NCI-H2227 (cell line): ENCODE data around the gene RBM38.
"Not testable (repeated sequence)": the region's sequence is repeated elsewhere in the genome, so short reads cannot be mapped to it uniquely, and the experiment has no call there.

Experiments used
- DNase-seq: peaks from one replicate; lab custom pipeline; 2025; ENCODE audit not compliant: unreplicated experiment; lab: John Stamatoyannopoulos, UW

RBM38 gene

GRCh38 chr20:57390604-57391438, at the start of gene RBM38:
TSS of gene RBM38 (plus strand) at chr20:57391396. CDS start at chr20:57391582, 186 bp downstream.
- peak; percentile 86 for DNase-seq

DNA sequence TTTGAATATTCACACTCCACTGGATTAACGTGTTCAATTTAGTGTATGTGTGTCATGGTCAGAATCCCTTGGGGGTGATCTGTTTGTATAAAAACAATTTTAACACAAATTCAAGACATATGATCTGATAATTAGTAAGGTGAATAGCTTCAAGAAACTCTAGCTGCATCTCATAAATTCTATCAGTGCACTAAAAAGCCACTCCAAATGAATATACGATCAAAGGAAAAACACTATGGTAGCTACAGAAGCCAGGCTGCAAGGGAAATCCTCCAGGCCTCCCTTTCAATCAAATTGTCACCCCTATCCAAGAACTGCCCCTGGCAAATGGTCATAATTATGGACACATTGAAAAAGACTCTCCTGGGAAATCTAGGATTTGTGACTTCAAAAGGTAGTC, 49.5 kb upstream of the RBM38 start:
- DNase-seq: no peak

- DNase-seq: no peak
Observed at GRCh38 chr20:57342829-57343228, 48.4 kb upstream of the RBM38 start.

DNA sequence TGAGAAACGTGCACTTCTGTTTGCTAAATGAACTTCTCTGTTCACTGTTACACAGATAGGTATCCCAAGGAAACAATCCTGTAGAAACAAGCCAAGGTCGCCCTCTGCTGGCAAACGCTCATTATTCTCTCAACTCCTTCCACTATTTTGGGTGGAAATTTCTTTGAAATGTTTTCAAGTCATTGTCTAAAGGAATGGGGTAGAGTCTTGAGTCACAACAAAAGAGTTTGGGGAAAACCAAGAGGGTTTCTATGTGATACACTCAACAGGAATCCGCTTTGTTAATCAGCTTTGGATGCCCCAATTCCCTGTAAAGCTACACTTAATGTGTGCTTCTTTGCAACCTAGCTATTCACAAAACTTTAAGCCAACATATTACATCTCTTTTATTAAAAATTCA, 44.7 kb upstream of the RBM38 start:
- DNase-seq: peak; percentile 73

DNA sequence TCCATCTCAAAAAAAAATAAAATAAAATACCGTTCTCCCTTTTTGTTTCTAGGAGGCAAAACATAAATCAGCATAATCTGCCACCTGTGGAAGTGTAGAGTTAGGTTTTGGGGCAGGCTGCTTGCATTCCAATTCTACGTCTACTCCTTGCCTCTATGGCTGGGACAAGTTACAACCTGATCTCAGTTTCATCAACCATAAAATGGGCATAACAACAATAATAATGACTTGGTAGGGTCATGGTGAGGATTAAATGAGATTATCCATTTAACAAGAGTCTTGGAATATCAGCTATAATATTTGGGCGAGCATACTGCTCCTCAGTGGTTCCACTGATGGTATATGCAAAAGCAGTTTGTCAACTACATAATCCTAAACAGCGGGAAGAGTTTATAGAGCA, 43.8 kb upstream of the RBM38 start:
- DNase-seq: no peak

GRCh38 chr20:57348200-57348921, 42.8 kb upstream of the RBM38 start:
- DNase-seq: not testable (repeated sequence)

- DNase-seq: not testable (repeated sequence)
Observed at GRCh38 chr20:57348922-57349574, 42.1 kb upstream of the RBM38 start.

- no peak for DNase-seq
Observed at GRCh38 chr20:57350081-57350710, 41.0 kb upstream of the RBM38 start.

- not testable (repeated sequence) for DNase-seq
Observed at GRCh38 chr20:57350726-57351041, 40.5 kb upstream of the RBM38 start.

DNA sequence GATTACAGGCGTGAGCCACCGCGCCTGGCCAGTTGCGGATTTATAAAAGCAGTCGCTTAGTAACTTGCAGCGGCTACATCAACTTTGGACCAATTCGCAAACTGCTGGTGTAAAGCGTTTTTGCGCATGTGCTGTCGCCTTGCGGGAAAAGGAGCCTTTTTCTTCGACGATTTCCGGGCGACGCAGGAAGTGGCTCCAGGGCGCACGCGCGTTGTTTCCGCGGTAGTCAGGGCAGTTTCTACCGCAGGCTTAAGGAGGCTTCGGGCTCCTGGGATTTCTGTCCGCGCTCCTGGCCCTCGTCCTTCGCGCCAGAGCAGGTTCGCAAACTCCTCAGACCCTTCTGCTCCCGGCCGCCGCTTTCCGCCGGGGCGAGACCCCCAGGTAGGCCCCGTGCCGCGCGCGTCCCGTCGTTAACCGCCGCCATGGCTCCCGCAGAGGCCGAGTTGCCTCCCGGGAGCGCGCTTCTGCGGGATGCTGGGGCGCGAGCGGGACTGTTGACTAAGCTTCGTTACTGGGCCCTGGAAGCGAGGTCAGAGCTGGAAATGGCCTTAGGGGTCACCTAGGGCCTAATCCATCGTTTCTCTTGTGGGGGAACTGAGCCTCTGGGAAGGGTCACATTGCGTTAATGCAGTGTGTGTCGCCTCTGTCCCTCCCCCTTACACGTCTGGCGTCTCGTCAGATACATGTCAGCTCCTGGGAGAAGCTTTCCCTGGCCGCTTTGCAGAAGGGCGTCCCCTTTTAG, 40.0 kb upstream of the RBM38 start, which contains the start of gene RAE1:
Gene RAE1 (plus strand): TSS at position 214 of the 742 bp plus-strand sequence. CDS start 2,784 bp downstream, outside the sequence.
- peak; percentile 95 for DNase-seq

DNA sequence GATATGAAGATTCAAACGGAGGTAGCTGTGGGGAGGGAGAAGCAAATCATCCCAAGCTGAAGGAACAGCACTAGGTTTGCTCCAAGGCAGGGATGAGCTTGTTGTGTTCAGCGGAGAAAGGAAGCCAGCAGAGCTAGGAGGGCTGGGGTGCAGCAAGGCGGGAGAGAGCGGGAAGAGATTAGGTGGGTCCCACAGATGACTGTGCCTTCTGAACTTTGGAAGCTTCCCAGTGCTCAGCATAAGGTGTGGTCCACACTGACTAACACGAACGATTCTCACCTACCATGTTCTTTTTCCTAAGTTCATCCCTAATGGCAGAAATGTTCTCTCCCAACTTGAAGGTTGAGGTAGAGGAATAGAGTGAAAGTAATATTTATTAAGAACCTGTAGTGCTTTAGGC, 38.9 kb upstream of the RBM38 start:
- no peak for DNase-seq

- no peak for DNase-seq
Observed at GRCh38 chr20:57353351-57353750, 37.8 kb upstream of the RBM38 start.

DNA sequence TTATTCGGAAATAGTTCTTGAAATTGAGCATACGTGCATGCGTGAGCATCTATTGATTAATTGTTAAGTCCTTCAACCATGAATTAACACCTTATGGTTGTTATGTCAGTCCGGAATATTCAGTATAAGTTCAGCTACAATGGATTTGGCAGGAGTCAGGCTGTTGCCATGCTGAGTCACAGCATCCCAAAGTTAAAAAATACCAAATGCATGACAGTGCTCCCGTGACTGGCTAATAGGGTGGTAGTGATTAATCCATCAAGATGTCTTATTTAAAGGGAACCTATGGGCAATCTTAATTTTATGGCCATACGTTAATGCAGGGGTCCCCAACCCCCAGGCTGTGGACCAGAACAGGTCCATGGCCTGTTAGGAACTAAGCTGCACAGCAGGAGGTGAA, 29.7 kb upstream of the RBM38 start:
- no peak for DNase-seq

GRCh38 chr20:57364451-57364850, 26.7 kb upstream of the RBM38 start:
- no peak for DNase-seq

- no peak for DNase-seq
Observed at GRCh38 chr20:57369596-57369995, 21.6 kb upstream of the RBM38 start.

GRCh38 chr20:57370316-57370715, 20.9 kb upstream of the RBM38 start:
- no peak for DNase-seq

DNA sequence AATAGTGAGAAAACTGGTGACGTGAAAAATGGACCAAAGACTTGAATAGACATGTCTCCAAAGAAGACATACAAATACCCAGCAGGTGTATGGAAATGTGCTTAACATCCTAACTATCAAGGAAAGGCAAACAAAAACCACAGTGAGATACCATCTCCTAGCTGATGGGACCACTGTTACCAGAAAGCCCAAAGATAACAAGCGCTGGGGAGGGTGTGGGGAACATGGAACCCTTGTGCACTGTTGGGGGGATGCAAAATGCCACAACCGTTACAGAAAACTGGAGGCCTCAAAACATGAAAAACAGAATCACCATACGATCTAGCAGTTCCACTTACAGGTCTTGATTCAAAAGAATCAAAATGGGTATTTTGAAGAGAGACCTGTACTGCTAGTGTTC, 19.8 kb upstream of the RBM38 start:
- DNase-seq: no peak

DNA sequence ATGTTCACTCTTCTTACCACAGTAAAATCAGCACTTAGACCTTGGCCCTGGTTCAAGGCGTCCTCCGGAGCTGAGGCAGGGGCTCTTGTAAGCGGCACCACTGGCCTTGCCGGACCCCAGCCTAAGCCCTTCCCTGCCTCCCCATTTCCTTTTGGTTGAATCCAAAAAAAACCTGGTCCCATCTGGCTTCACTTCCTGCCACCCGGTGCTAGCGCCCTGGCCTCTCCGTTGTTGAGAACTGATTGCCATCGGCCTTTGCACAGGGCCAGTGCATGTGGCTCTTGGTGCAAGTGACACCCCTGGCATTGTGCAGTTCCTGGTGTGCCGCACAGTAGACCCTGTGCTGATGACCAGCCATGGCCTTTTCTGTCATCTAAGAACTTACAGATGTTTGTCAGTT, 19.0 kb upstream of the RBM38 start:
- no peak for DNase-seq

GRCh38 chr20:57372581-57373350, 18.4 kb upstream of the RBM38 start:
- no peak for DNase-seq

DNA sequence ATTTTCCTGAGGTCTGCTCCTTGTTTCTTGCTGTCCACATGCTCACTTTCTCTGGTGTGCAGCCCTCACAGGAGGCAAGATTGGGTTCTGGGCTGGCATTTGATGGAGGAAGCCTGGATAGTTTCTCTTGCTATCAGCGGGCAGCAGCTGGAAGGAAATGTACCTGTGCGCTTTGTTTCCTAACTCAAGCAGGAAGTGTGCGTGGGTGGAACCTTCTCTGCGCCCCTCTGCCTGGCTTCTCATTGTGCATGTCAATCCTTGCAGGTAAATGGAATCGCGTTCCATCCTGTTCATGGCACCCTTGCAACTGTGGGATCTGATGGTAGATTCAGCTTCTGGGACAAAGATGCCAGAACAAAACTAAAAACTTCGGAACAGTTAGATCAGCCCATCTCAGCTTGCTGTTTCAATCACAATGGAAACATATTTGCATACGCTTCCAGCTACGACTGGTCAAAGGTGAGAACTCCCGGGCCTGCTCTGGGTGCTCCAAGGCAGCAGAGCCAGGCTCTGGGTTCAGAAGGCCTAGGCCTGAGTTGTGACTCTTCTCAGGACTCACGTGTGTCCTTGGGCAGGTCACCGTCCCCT, 16.8 kb upstream of the RBM38 start:
- DNase-seq: no peak
